GM23338 (cell line): ENCODE data around the gene SPECC1.

Experiments used
- CREB1 ChIP-seq: fragments of 250-450 bp; sonication (Bioruptor Pico); IDR thresholded peaks from 2 replicates; pipeline ENCODE4 v1.5.0; 2020; ENCODE audit warnings: low read depth, mild to moderate bottlenecking, moderate library complexity
- EZH2 ChIP-seq: fragments of 200-600 bp; sonication (generic); IDR thresholded peaks from one replicate; pipeline ENCODE4 v1.8.0; 2017; ENCODE audit warnings: antibody characterized with exemption, mild to moderate bottlenecking, low read depth; ENCODE audit not compliant: unreplicated experiment
- EZH2phosphoT487 ChIP-seq: fragments of 200-600 bp; sonication (generic); IDR thresholded peaks from one replicate; pipeline ENCODE4 v1.8.1; 2018; ENCODE audit warnings: antibody characterized with exemption; ENCODE audit not compliant: unreplicated experiment
- POLR2AphosphoS5 ChIP-seq: IDR thresholded peaks from 2 replicates; pipeline ENCODE4 v1.6.1; 2016; ENCODE audit warnings: antibody characterized with exemption, low read depth
- ZNF114 ChIP-seq: fragments of 250-450 bp; sonication (Bioruptor Pico); IDR thresholded peaks from 2 replicates; pipeline ENCODE4 v1.5.0; 2020; ENCODE audit warnings: mild to moderate bottlenecking, moderate library complexity
- TF ChIP-seq, protein P1 (sequence below), 2 experiments: fragments of 200-600 bp in 1 of 2; sonication (generic) in 1 of 2; conservative IDR thresholded peaks; 2 replicates each; pipeline versions ENCODE4 v1.5.1 to v1.6.1; 2016 to 2017; ENCODE audit warnings: antibody characterized with exemption in 2 of 2, low read depth in 2 of 2, mild to moderate bottlenecking in 2 of 2, moderate library complexity in 1 of 2

DNA sequence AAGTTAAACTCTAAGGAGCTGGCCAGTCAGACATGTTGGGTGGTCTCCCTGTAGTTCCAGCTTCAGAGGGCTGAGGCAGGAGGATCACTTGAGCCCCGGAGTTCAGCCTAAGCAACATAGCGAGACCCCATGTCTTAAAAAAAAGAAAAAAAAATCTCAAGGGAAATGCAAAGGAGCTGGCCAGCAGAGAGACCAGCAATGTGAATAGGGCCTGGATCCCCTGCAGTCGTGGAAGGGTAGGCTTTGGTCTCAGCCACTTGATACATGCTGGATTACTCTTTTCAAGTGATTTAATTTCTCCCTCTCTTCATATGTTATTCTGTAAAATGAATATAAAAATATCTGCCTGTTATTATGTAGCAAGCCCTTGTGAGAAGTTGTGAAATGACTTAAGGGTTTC lies 207.7 kb downstream of the SPECC1 start:
- TF ChIP-seq, protein P1, sequence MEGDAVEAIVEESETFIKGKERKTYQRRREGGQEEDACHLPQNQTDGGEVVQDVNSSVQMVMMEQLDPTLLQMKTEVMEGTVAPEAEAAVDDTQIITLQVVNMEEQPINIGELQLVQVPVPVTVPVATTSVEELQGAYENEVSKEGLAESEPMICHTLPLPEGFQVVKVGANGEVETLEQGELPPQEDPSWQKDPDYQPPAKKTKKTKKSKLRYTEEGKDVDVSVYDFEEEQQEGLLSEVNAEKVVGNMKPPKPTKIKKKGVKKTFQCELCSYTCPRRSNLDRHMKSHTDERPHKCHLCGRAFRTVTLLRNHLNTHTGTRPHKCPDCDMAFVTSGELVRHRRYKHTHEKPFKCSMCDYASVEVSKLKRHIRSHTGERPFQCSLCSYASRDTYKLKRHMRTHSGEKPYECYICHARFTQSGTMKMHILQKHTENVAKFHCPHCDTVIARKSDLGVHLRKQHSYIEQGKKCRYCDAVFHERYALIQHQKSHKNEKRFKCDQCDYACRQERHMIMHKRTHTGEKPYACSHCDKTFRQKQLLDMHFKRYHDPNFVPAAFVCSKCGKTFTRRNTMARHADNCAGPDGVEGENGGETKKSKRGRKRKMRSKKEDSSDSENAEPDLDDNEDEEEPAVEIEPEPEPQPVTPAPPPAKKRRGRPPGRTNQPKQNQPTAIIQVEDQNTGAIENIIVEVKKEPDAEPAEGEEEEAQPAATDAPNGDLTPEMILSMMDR (conservative IDR thresholded peaks at IDR 0.05; ENCODE audit: low read depth in 2 of 2) = no peak
- TF ChIP-seq EZH2 (no peak), ZNF114 (CRISPR knock-in tag) (no peak), EZH2phosphoT487 (no peak), POLR2AphosphoS5 (no peak), CREB1 (CRISPR knock-in tag) (no peak)
